B cell (primary cell): Measurements from ENCODE around the gene ETFBKMT. TPM values are rescaled to one million over a fixed set of nuclear protein-coding genes. Genes with fewer than 3 reads are reported as not detected.

Experiments used
- ATAC-seq: fragments of 200-7000 bp; cut with Tn5 transposase; one replicate; pipeline ENCODE4 v1.10.0; 2021; ENCODE audit warnings: low read depth, mild to moderate bottlenecking, moderate number of reproducible peaks, moderate library complexity
- CTCF ChIA-PET: fragments of 350-600 bp; sonication (Branson Sonifier 250); formaldehyde crosslinking; loops from one replicate; lab custom pipeline; 2021; ENCODE audit warnings: antibody characterized with exemption, inconsistent platforms; lab: Charles Lee
- POLR2A ChIA-PET: fragments of 350-600 bp; sonication (Branson Sonifier 250); formaldehyde crosslinking; loops from one replicate; lab custom pipeline; 2021; ENCODE audit warnings: antibody characterized with exemption; lab: Charles Lee
- DNase-seq: peaks from one replicate; pipeline ENCODE4 v3.0.0; 2013
- H2AFZ ChIP-seq: 2 replicates; pipeline ENCODE4 v1.6.1; 2012; ENCODE audit warnings: mild to moderate bottlenecking, low read depth, low read length; ENCODE audit not compliant: insufficient read depth, poor library complexity, severe bottlenecking
- H3K27ac ChIP-seq, 2 donors: 1 replicate in 1 of 2; 2 replicates in 1 of 2; pipeline ENCODE4 v1.5.1; 2012 to 2013; ENCODE audit warnings: low read length in 2 of 2, mild to moderate bottlenecking in 2 of 2, moderate library complexity in 1 of 2
- H3K27me3 ChIP-seq, 4 experiments: fragments of 200-600 bp in 1 of 4; sonication (generic) in 1 of 4; replicated peaks in 1 of 4; 1 replicate in 2 of 4; 2 replicates in 2 of 4; pipeline versions ENCODE4 v1.6.1 to v1.7.0; 2013 to 2016; ENCODE audit warnings: low read length in 3 of 4, mild to moderate bottlenecking in 2 of 4, mixed read lengths in 1 of 4, moderate library complexity in 1 of 4; ENCODE audit not compliant: insufficient read depth in 4 of 4, control insufficient read depth in 3 of 4; ENCODE audit errors: control extremely low read depth in 1 of 4
- H3K36me3 ChIP-seq, 2 experiments: replicated peaks in 1 of 2; 1 replicate in 1 of 2; 2 replicates in 1 of 2; pipeline versions ENCODE4 v1.6.1 to v1.7.1; 2013; ENCODE audit warnings: low read length in 1 of 2; ENCODE audit not compliant: insufficient read depth in 2 of 2, control insufficient read depth in 1 of 2; ENCODE audit errors: control extremely low read depth in 1 of 2, extremely low read depth in 1 of 2
- H3K4me1 ChIP-seq, 2 donors: fragments of 200-600 bp in 1 of 2; sonication (generic) in 1 of 2; 1 replicate in 1 of 2; 2 replicates in 1 of 2; pipeline versions ENCODE4 v1.5.1 to v1.6.1; 2013 to 2017; ENCODE audit warnings: low read length in 2 of 2; ENCODE audit not compliant: control insufficient read depth in 2 of 2, insufficient read depth in 2 of 2
- H3K4me2 ChIP-seq: replicated peaks from 2 replicates; pipeline ENCODE3; 2012; ENCODE audit warnings: mild to moderate bottlenecking, low read depth, low read length; ENCODE audit not compliant: poor library complexity, severe bottlenecking
- H3K4me3 ChIP-seq, 5 experiments: fragments of 200-600 bp in 1 of 5; sonication (generic) in 1 of 5; 1 replicate in 3 of 5; 2 replicates in 2 of 5; pipeline versions ENCODE4 v1.5.1 to v1.7.0; 2011 to 2016; ENCODE audit warnings: low read length in 4 of 5, mild to moderate bottlenecking in 4 of 5, low read depth in 2 of 5, control low read depth in 1 of 5, moderate library complexity in 1 of 5; ENCODE audit not compliant: insufficient read depth in 1 of 5; ENCODE audit errors: control extremely low read depth in 1 of 5, extremely low read depth in 1 of 5
- H3K79me2 ChIP-seq: fragments of 200-600 bp; sonication (generic); one replicate; pipeline ENCODE4 v1.6.0; 2016; ENCODE audit warnings: low read length; ENCODE audit not compliant: control insufficient read depth, insufficient read depth
- H3K9ac ChIP-seq: fragments of 200-600 bp; sonication (generic); 2 replicates; pipeline ENCODE4 v1.6.1; 2017; ENCODE audit warnings: mild to moderate bottlenecking, low read length, moderate library complexity
- H3K9me3 ChIP-seq, 3 donors: one replicate each; pipeline versions ENCODE4 v1.6.1 to v1.7.1; 2013; ENCODE audit warnings: low read length in 2 of 3; ENCODE audit not compliant: control insufficient read depth in 2 of 3, insufficient read depth in 1 of 3; ENCODE audit errors: control extremely low read depth in 1 of 3
- H4K20me1 ChIP-seq: 2 replicates; pipeline ENCODE4 v1.6.0; 2012; ENCODE audit warnings: mild to moderate bottlenecking, low read length; ENCODE audit not compliant: insufficient read depth, control insufficient read depth, poor library complexity, severe bottlenecking
- H3K27ac Mint-ChIP-seq: one replicate; pipeline ENCODE4 v1.8.0; 2021; ENCODE audit warnings: mixed read lengths
- H3K27me3 Mint-ChIP-seq: one replicate; pipeline ENCODE4 v1.8.0; 2021; ENCODE audit warnings: mixed read lengths
- H3K4me1 Mint-ChIP-seq: one replicate; pipeline ENCODE4 v1.8.0; 2021; ENCODE audit warnings: mixed read lengths
- H3K4me3 Mint-ChIP-seq: one replicate; pipeline ENCODE4 v1.8.0; 2021; ENCODE audit warnings: mixed read lengths
- H3K9me3 Mint-ChIP-seq: one replicate; pipeline ENCODE4 v1.8.0; 2022; ENCODE audit warnings: mixed read lengths; ENCODE audit not compliant: insufficient read depth
- EZH2 ChIP-seq: IDR thresholded peaks from 2 replicates; pipeline ENCODE4 v1.6.1; 2012; ENCODE audit warnings: borderline replicate concordance, low read depth, mild to moderate bottlenecking, moderate library complexity, low read length; ENCODE audit not compliant: insufficient read depth, poor library complexity, severe bottlenecking
- WGBS: methylation state at CpG from one replicate; pipeline ENCODE4 v1.1.5; 2013; ENCODE audit warnings: missing lambda C conversion rate; ENCODE audit not compliant: insufficient coverage; 5-methylcytosine and 5-hydroxymethylcytosine counted together
- intact Hi-C: fragments of 100-400 bp; cut with micrococcal nuclease; formaldehyde crosslinking; loops from one replicate; pipeline ENCODE4 v1.10.0; 2022
- polyA plus RNA-seq: library from polyadenylated mRNA; depleted of rRNA; stranded (reverse); fragments of >200 nt; gene quantifications from 2 replicates; pipeline ENCODE4 v1.2.3, GENCODE V29; 2012
- total RNA-seq, 2 donors: library from RNA; stranded (reverse); fragments of 120-200 nt in 1 of 2; gene quantifications; 1 replicate in 1 of 2; 2 replicates in 1 of 2; pipeline versions ENCODE4 v1.2.3 to v1.2.4, GENCODE V29; 2013 to 2022
- TF ChIP-seq, protein P1 (sequence below): fragments of 200-600 bp; IDR thresholded peaks from one replicate; pipeline ENCODE4 v1.8.0; 2022; ENCODE audit warnings: antibody characterized with exemption, mild to moderate bottlenecking

The ETFBKMT gene
- total and polyA plus RNA-seq, 2 donors (not counting 1 experiment from before 2014, with no cell fraction given): 0.58 to 2.4 TPM

DNA sequence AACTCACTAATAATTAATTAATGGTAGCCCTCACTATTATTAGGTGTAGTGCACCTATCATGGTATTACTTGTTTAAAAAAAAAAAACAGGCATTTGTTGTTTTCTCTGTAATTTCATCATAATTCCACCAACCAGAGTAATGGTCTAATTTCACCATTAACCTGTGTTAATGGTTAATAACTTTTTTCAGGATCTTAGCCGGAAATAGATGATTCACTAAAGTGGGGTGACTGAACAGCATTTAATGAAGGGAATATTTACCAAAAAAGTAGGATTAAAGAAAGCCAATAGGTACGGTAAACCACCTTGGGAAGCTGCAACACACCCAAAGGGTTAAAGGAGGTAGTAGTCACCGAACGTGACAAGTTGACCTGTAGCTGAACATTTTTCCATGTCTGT lies 13.0 kb downstream of the ETFBKMT start:
- intact Hi-C loops: no loop called here
- Histone ChIP-seq H3K4me1 (no peaks in the 10 kb centered on the region), H3K27ac (no peak overlapping the region), H3K79me2 (no peaks in the 10 kb centered on the region), H3K4me2 (no peak overlapping the region), H3K9ac (no peak overlapping the region), H3K27me3 (no peaks in the 10 kb centered on the region), H2AFZ (no peak overlapping the region), H3K9me3 (peaks cover 0 to 16% (median 10%) of the 10 kb centered on the region in 3 donors), H3K4me3 (no peak overlapping the region), H3K36me3 (peaks cover 7 to 17% of the 10 kb centered on the region in 2 experiments), H4K20me1 (no peaks in the 10 kb centered on the region)
- Mint-ChIP-seq H3K27me3 (no peaks in the 10 kb centered on the region), H3K4me1 (no peaks in the 10 kb centered on the region), H3K27ac (no peak overlapping the region), H3K4me3 (no peak overlapping the region), H3K9me3 (peaks cover 5% of the 10 kb centered on the region)
- 100% methylated on average over 1 of the region's 4 CpGs for WGBS
- no peak for TF ChIP-seq EZH2
- TF ChIP-seq, protein P1, sequence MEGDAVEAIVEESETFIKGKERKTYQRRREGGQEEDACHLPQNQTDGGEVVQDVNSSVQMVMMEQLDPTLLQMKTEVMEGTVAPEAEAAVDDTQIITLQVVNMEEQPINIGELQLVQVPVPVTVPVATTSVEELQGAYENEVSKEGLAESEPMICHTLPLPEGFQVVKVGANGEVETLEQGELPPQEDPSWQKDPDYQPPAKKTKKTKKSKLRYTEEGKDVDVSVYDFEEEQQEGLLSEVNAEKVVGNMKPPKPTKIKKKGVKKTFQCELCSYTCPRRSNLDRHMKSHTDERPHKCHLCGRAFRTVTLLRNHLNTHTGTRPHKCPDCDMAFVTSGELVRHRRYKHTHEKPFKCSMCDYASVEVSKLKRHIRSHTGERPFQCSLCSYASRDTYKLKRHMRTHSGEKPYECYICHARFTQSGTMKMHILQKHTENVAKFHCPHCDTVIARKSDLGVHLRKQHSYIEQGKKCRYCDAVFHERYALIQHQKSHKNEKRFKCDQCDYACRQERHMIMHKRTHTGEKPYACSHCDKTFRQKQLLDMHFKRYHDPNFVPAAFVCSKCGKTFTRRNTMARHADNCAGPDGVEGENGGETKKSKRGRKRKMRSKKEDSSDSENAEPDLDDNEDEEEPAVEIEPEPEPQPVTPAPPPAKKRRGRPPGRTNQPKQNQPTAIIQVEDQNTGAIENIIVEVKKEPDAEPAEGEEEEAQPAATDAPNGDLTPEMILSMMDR: no peak
- no peak for DNase-seq
- no peak for ATAC-seq
- ChIA-PET POLR2A (no interaction called here), CTCF (interaction anchor here (1.0 to 1.3 kb wide), 2 partner anchors 9 to 19 kb away, joined by 3 read pairs; no protein-coding TSS in a partner anchor)

DNA sequence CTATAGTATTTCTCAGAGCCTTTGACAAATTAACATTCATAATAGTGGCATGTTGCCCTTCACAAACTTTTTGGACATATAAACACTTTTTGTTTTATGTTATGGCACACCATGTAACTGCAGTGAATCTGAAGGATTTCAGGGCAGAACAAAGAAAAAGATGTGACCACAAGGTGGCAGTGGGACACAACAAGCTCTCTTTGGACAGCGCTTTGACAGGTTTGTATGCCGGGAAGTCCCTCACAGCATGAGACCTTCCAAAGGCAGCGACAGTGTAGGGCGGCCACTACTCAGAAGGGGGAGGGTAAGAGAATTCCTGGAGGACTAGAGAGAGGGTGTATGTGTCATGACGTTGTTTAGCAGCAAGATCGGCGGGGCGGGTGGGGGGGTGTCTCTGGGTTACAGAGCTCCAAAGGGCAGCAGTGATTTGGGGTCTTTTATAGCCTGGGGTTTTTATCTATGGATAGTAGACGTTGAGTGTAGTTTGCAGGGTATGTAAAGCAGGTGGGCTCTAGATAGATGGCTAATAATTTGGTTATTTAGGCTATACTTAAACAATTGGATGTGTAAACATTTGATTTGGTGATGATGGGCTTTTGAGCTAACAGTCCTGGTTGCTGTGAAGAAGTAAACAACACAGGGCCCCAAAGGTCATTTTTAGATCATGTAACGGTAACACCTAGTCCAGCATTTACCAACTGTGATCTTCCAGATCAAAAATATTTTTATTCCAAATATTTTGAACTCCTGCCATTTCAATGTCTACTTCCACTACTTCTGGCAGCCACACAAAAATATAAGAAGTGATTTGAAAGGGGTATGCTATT lies 22.9 kb downstream of the ETFBKMT start:
- H3K36me3 ChIP-seq: peaks cover 13 to 14% of the 10 kb centered on the region in 2 experiments
- Mint-ChIP-seq H3K4me1 (peaks cover 31% of the 10 kb centered on the region), H3K4me3 (peak overlapping the region; percentile 69), H3K27ac (peak overlapping the region; percentile 93), H3K27me3 (no peaks in the 10 kb centered on the region), H3K9me3 (peaks cover 4% of the 10 kb centered on the region)
- WGBS: 69% methylated on average over 4 of the region's 10 CpGs
- POLR2A ChIA-PET: interaction anchor here (0.6 to 1.5 kb wide), 9 partner anchors 20 to 441 kb away, joined by 3 to 9 read pairs (median 4); partner anchors contain the start of genes AMN1 and RESF1
- H3K9me3 ChIP-seq: peaks cover 11 to 33% (median 22%) of the 10 kb centered on the region in 3 donors
- H3K4me2 ChIP-seq: no peak overlapping the region
- H4K20me1 ChIP-seq: no peaks in the 10 kb centered on the region
- intact Hi-C loops: loop anchor here (1.0 to 10.0 kb wide), 10 partner anchors 23 to 630 kb away; partner anchors contain the start of genes AMN1, ETFBKMT and RESF1
- H3K9ac ChIP-seq: no peak overlapping the region
- DNase-seq (peak; percentile 89), ATAC-seq (peak; percentile 71)
- H3K79me2 ChIP-seq: peaks cover 6% of the 10 kb centered on the region
- peak overlapping the region; percentile 38 for H2AFZ ChIP-seq
- H3K27ac ChIP-seq: peak overlapping the region; percentile 50 to 73
- TF ChIP-seq, protein P1: peak; percentile 88
- TF ChIP-seq EZH2: no peak
- H3K4me1 ChIP-seq: peaks cover 19 to 30% of the 10 kb centered on the region in 2 donors
- H3K27me3 ChIP-seq: no peaks in the 10 kb centered on the region
- H3K4me3 ChIP-seq: no peak overlapping the region
- CTCF ChIA-PET: interaction anchor here (0.6 to 4.0 kb wide), 37 partner anchors 10 to 988 kb away, joined by 3 to 25 read pairs (median 4); partner anchors contain the start of genes ETFBKMT and RESF1
